PFSK-1 (cell line): ENCODE results near the gene TOX2.

ENCODE experiments used
- FOXP2 ChIP-seq: optimal IDR thresholded peaks from 2 replicates; pipeline ENCODE3; 2011; ENCODE audit warnings: borderline replicate concordance, control low read depth, inconsistent platforms; ENCODE audit not compliant: insufficient read depth; ENCODE audit errors: extremely low read length, extremely low read depth
- POLR2AphosphoS5 ChIP-seq: IDR thresholded peaks from 2 replicates; pipeline ENCODE4 v1.6.1; 2012; ENCODE audit warnings: low read depth, mild to moderate bottlenecking, control low read depth, low read length, moderate library complexity
- REST ChIP-seq, 2 experiments: IDR thresholded peaks; 2 replicates each; pipeline versions ENCODE4 v1.6.1 to v1.8.0; 2011 to 2012; ENCODE audit warnings: low read depth in 2 of 2, low read length in 2 of 2, control low read depth in 1 of 2, inconsistent platforms in 1 of 2, mild to moderate bottlenecking in 1 of 2, moderate library complexity in 1 of 2; ENCODE audit not compliant: insufficient read depth in 1 of 2
- SIN3A ChIP-seq: IDR thresholded peaks from 2 replicates; pipeline ENCODE4 v1.6.1; 2012; ENCODE audit warnings: mild to moderate bottlenecking, low read length, moderate library complexity, borderline replicate concordance; ENCODE audit not compliant: insufficient read depth
- TAF1 ChIP-seq: IDR thresholded peaks from 2 replicates; pipeline ENCODE4 v1.6.1; 2012; ENCODE audit warnings: low read length, control low read depth, borderline replicate concordance; ENCODE audit not compliant: insufficient read depth

The TOX2 gene

GRCh38 chr20:43934833-43935232, 20.2 kb downstream of the TOX2 start:
- no peak for TF ChIP-seq SIN3A
- no peak for TF ChIP-seq REST (IDR thresholded peaks at IDR 0.05; ENCODE audit: insufficient read depth in 1 of 2, low read depth in 2 of 2, low read length in 2 of 2)
- TF ChIP-seq FOXP2, result no peak
- TF ChIP-seq POLR2AphosphoS5, result no peak
- no peak for TF ChIP-seq TAF1

- TF ChIP-seq POLR2AphosphoS5, result no peak
- TF ChIP-seq REST (IDR thresholded peaks at IDR 0.05; ENCODE audit: insufficient read depth in 1 of 2, low read depth in 2 of 2, low read length in 2 of 2), result no peak
- TF ChIP-seq FOXP2, result no peak
- TF ChIP-seq TAF1, result no peak
- TF ChIP-seq SIN3A, result no peak
These were observed 21.6 kb downstream of the TOX2 start for GRCh38 chr20:43936104-43936770.

- no peak for TF ChIP-seq TAF1
- TF ChIP-seq SIN3A, result no peak
- TF ChIP-seq POLR2AphosphoS5, result no peak
These were observed 22.2 kb downstream of the TOX2 start for GRCh38 chr20:43936805-43937204.

GRCh38 chr20:43937591-43937990, 22.9 kb downstream of the TOX2 start:
- TF ChIP-seq POLR2AphosphoS5 (no peak), FOXP2 (no peak), REST (IDR thresholded peaks at IDR 0.05; ENCODE audit: insufficient read depth in 1 of 2, low read depth in 2 of 2, low read length in 2 of 2) (no peak), TAF1 (no peak)

- TF ChIP-seq FOXP2, result no peak
- no peak for TF ChIP-seq REST (IDR thresholded peaks at IDR 0.05; ENCODE audit: insufficient read depth in 1 of 2, low read depth in 2 of 2, low read length in 2 of 2)
- no peak for TF ChIP-seq POLR2AphosphoS5
- no peak for TF ChIP-seq TAF1
- TF ChIP-seq SIN3A, result no peak
These were observed 23.5 kb downstream of the TOX2 start for GRCh38 chr20:43938017-43938655.
